Panc1 (cell line): ENCODE measurements around the gene FSD1.

Experiments
- POLR2AphosphoS5 ChIP-seq: IDR thresholded peaks from 2 replicates; pipeline ENCODE4 v1.6.1; 2012; ENCODE audit warnings: mild to moderate bottlenecking, low read depth, low read length, moderate library complexity
- TF ChIP-seq, protein P1 (sequence below): fragments of 450-650 bp; IDR thresholded peaks from 2 replicates; pipeline ENCODE4 v1.5.1; 2017; ENCODE audit warnings: mild to moderate bottlenecking

- TF ChIP-seq, protein P1, sequence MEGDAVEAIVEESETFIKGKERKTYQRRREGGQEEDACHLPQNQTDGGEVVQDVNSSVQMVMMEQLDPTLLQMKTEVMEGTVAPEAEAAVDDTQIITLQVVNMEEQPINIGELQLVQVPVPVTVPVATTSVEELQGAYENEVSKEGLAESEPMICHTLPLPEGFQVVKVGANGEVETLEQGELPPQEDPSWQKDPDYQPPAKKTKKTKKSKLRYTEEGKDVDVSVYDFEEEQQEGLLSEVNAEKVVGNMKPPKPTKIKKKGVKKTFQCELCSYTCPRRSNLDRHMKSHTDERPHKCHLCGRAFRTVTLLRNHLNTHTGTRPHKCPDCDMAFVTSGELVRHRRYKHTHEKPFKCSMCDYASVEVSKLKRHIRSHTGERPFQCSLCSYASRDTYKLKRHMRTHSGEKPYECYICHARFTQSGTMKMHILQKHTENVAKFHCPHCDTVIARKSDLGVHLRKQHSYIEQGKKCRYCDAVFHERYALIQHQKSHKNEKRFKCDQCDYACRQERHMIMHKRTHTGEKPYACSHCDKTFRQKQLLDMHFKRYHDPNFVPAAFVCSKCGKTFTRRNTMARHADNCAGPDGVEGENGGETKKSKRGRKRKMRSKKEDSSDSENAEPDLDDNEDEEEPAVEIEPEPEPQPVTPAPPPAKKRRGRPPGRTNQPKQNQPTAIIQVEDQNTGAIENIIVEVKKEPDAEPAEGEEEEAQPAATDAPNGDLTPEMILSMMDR, result no peak
- TF ChIP-seq POLR2AphosphoS5, result no peak
These were observed 62.4 kb downstream of the FSD1 start for GRCh38 chr19:4366666-4367335.
